Measurements from ENCODE around the gene DLG1. TPM values are rescaled to one million over a fixed set of nuclear protein-coding genes. Genes with fewer than 3 reads are reported as not detected.

Gene DLG1
- total and polyA plus RNA-seq, 9 of the 15 experiments (the other 6 are each of a cell fraction or from before 2014, with no cell fraction given) = 9.4 to 63.5 (median 43.6) TPM

DNA sequence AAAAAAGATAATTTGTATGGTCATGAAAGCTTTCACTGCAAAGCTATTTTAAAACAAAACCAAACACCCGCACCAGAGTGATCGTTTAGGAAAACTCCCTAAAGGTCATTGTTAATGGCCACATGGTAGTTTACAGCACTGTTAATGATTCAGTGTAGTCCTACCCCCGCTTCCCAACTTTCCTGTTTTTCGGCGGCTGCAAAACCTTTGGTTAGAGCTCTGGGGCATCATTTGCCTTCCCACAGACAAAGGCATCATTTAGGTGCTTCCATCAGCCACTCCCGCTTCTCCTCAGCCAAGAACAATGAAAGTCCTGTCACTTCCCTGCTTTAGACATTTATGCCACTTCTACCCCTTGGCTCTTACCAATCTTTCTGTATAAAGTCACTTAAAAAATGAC is 279.4 kb downstream of the DLG1 start (continued):
- TF ChIP-seq, protein P1, sequence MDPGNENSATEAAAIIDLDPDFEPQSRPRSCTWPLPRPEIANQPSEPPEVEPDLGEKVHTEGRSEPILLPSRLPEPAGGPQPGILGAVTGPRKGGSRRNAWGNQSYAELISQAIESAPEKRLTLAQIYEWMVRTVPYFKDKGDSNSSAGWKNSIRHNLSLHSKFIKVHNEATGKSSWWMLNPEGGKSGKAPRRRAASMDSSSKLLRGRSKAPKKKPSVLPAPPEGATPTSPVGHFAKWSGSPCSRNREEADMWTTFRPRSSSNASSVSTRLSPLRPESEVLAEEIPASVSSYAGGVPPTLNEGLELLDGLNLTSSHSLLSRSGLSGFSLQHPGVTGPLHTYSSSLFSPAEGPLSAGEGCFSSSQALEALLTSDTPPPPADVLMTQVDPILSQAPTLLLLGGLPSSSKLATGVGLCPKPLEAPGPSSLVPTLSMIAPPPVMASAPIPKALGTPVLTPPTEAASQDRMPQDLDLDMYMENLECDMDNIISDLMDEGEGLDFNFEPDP (CRISPR knock-in tag; IDR thresholded peaks at IDR 0.05) = no peak
- TF ChIP-seq MCM5 (IDR thresholded peaks at IDR 0.05; ENCODE audit: low read depth) (no peak), ZNF583 (CRISPR knock-in tag; IDR thresholded peaks at IDR 0.05) (no peak), YY1 (IDR thresholded peaks at IDR 0.05; ENCODE audit: borderline replicate concordance in 1 of 3, control insufficient read depth in 1 of 3, extremely low read depth in 1 of 3, insufficient read depth in 3 of 3, insufficient read length in 1 of 3, insufficient replicate concordance in 2 of 3, low read depth in 1 of 3, low read length in 2 of 3) (no peak), MBD2 (IDR thresholded peaks at IDR 0.05; ENCODE audit: borderline replicate concordance, low read depth) (no peak), TGIF2 (CRISPR knock-in tag; IDR thresholded peaks at IDR 0.05) (no peak)
- TF ChIP-seq, protein P2, sequence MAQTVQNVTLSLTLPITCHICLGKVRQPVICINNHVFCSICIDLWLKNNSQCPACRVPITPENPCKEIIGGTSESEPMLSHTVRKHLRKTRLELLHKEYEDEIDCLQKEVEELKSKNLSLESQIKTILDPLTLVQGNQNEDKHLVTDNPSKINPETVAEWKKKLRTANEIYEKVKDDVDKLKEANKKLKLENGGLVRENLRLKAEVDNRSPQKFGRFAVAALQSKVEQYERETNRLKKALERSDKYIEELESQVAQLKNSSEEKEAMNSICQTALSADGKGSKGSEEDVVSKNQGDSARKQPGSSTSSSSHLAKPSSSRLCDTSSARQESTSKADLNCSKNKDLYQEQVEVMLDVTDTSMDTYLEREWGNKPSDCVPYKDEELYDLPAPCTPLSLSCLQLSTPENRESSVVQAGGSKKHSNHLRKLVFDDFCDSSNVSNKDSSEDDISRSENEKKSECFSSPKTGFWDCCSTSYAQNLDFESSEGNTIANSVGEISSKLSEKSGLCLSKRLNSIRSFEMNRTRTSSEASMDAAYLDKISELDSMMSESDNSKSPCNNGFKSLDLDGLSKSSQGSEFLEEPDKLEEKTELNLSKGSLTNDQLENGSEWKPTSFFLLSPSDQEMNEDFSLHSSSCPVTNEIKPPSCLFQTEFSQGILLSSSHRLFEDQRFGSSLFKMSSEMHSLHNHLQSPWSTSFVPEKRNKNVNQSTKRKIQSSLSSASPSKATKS (CRISPR knock-in tag; IDR thresholded peaks at IDR 0.05) = no peak
- TF ChIP-seq, protein P3, sequence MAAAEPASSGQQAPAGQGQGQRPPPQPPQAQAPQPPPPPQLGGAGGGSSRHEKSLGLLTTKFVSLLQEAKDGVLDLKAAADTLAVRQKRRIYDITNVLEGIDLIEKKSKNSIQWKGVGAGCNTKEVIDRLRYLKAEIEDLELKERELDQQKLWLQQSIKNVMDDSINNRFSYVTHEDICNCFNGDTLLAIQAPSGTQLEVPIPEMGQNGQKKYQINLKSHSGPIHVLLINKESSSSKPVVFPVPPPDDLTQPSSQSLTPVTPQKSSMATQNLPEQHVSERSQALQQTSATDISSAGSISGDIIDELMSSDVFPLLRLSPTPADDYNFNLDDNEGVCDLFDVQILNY (CRISPR knock-in tag; IDR thresholded peaks at IDR 0.05) = no peak
